LHCN-M2 (cell line): ENCODE results near the gene ABCA2. TPM values are rescaled to one million over a fixed set of nuclear protein-coding genes. Genes with fewer than 3 reads are reported as not detected.

ENCODE experiments used
- DNase-seq: peaks from one replicate; pipeline ENCODE4 v3.0.0-alpha.2; 2012; ENCODE audit warnings: low read depth
- total RNA-seq: library from RNA; depleted of rRNA; stranded (reverse); fragments of >200 nt; gene quantifications from 2 replicates; pipeline ENCODE4 v1.2.3, GENCODE V29; 2014; rRNA removed

ABCA2 gene
- total RNA-seq, 1 experiment from 2014 or later = 15.5 TPM

- no peak for DNase-seq
Observed at GRCh38 chr9:136963751-136964150, 64.3 kb downstream of the ABCA2 start.

DNA sequence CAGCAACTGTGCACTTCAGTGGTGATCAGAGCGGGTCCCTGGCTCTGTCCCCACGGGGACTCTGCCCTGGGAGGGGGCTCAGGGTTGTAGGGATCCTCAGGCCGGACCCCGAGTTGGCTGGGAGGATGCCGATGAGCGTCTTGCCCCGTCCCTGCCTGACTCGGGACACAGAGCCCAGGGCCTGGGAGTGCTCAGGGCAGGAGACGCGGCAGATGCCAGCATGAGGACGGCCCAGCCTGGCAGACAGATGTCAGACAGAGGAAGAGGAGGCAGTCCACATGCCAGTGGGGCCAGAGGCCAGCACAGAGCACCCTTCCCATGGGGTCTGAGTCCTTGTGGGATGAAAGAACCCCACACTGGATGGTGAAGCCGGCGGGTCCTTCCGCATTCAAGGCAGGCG, 64.7 kb downstream of the ABCA2 start:
- DNase-seq = no peak

GRCh38 chr9:136962701-136963248, 65.3 kb downstream of the ABCA2 start:
- no peak for DNase-seq

GRCh38 chr9:136962163-136962562, 65.9 kb downstream of the ABCA2 start:
- no peak for DNase-seq

GRCh38 chr9:136961279-136962065, 66.6 kb downstream of the ABCA2 start:
- no peak for DNase-seq

DNA sequence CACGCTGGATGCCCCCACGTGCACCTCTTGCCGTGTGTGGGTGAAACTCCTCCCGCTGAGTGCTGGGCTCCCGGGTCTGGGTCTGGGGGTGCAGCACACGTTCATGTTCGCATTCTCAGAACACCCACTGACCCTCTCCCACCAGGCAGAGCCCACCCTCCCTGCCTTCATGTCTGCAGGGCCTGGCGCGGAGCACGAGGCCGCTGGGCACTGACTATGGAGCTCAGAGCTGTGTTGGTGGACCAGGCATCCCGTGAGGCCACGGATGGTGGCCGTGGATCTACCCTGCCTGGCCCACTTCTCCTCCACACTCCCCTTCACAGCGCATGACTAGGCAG, 67.1 kb downstream of the ABCA2 start:
- no peak for DNase-seq

- DNase-seq = no peak
Observed at GRCh38 chr9:136960212-136960937, 67.7 kb downstream of the ABCA2 start.

GRCh38 chr9:136958898-136959850, 68.9 kb downstream of the ABCA2 start:
- no peak for DNase-seq

DNA sequence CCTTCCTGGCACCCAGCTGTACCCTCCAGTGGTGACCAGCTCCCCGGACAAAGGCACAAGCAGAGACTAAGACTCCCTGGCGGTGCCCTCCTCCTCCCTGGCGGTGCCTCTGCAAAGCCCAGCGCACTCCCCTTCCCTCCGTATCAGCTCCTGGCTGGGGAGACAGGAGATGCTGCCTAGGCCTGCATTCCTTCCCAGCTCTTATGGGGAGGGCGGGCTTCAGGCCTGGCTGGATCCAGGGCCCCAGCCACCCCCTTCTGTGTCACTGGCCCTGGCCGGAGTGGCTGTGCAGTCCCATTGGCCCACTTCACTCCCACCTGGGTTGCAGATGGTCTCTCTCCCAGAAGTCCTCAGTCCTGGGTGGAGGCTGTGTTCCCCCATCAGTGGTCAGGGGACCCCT, 69.6 kb downstream of the ABCA2 start:
- no peak for DNase-seq

DNA sequence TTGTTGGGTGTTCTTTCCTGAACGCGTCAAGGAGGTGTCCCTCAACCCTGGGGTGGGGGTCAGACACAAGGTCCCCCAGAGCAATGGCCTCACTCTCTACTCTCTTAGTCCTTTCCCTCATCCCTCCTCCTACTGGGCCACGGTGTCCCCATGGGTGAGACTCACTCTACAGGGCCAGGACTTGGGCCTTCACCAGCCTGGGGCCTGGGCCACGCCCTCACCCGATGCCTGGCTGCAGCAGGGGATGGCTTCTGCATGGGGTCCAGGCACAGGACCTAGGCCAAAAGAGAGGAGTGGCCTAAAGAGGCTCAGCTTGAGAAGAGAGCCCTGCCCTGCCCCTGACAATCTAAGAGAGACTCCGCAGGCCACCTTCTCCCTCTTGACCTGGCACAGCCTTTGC, 70.1 kb downstream of the ABCA2 start:
- DNase-seq = no peak

DNA sequence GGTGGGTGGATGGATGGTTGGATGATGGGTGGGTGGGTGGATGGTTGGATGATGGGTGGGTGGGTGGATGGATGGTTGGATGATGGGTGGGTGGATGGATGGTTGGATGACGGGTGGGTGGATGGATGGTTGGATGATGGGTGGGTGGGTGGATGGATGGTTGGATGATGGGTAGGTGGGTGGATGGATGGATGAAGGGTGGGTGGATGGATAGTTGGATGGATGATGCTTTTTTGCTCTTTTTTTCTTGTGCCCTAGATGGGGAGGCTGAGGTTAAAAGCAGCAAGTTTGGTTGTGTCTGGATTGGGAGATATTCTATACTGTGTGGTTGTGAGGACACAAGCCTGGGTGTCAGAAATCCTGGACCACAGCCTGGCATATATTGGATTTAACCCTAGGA, 70.6 kb downstream of the ABCA2 start:
- no peak for DNase-seq

Other genes starting within 250 kb of the ABCA2 start
- 61.2 and 76.3 TPM in 2 replicates for gene TMEM141, start 236.9 kb downstream of the ABCA2 start, total RNA-seq
- 1.4 TPM in 1 of 2 replicates, not detected in the other for gene CCDC183, start 231.9 kb downstream of the ABCA2 start, total RNA-seq
- gene RABL6, start 220.3 kb downstream of the ABCA2 start, total RNA-seq = 83.4 and 91.3 TPM in 2 replicates
- gene AJM1, start 185.8 kb downstream of the ABCA2 start, total RNA-seq = 3.1 and 3.6 TPM in 2 replicates
- 109 and 122 TPM in 2 replicates for gene PHPT1, start 178.8 kb downstream of the ABCA2 start, total RNA-seq
- 3.8 and 7.2 TPM in 2 replicates for gene MAMDC4, start 175.9 kb downstream of the ABCA2 start, total RNA-seq
- gene EDF1, start 161.9 kb downstream of the ABCA2 start, total RNA-seq = 335 and 349 TPM in 2 replicates
- 11.7 and 12.6 TPM in 2 replicates for gene TRAF2, start 141.7 kb downstream of the ABCA2 start, total RNA-seq
- 205 and 264 TPM in 2 replicates for gene FBXW5, start 83.5 kb downstream of the ABCA2 start, total RNA-seq
- not detected in 2 replicates for gene C8G, start 83.0 kb downstream of the ABCA2 start, total RNA-seq
- not detected in 2 replicates for gene LCN12, start 76.0 kb downstream of the ABCA2 start, total RNA-seq
- 2.0 TPM in 1 of 2 replicates, not detected in the other for gene PTGDS, start 50.7 kb downstream of the ABCA2 start, total RNA-seq
- 0.11 TPM in 1 of 2 replicates, not detected in the other for gene LCNL1, start 45.2 kb downstream of the ABCA2 start, total RNA-seq
- 53.2 and 67.3 TPM in 2 replicates for gene PAXX, start 35.8 kb downstream of the ABCA2 start, total RNA-seq
- gene CLIC3, start 31.7 kb downstream of the ABCA2 start, total RNA-seq = 0.52 TPM in 1 of 2 replicates, not detected in the other
- gene FUT7, start 3.9 kb upstream of the ABCA2 start, total RNA-seq = not detected in 2 replicates
- 5.3 and 5.5 TPM in 2 replicates for gene NPDC1, start 17.9 kb upstream of the ABCA2 start, total RNA-seq
- gene ENTPD2, start 25.8 kb upstream of the ABCA2 start, total RNA-seq = not detected in 2 replicates
- 16.1 and 17.7 TPM in 2 replicates for gene SAPCD2, start 42.3 kb upstream of the ABCA2 start, total RNA-seq
- 13.6 and 17.6 TPM in 2 replicates for gene UAP1L1, start 49.3 kb upstream of the ABCA2 start, total RNA-seq
- gene MAN1B1, start 58.7 kb upstream of the ABCA2 start, total RNA-seq = 78.4 and 92.8 TPM in 2 replicates
- 81.8 and 91.5 TPM in 2 replicates for gene DPP7, start 86.5 kb upstream of the ABCA2 start, total RNA-seq
- 0.29 TPM in 1 of 2 replicates, not detected in the other for gene GRIN1, start 110.9 kb upstream of the ABCA2 start, total RNA-seq
- not detected in 2 replicates for gene LRRC26, start 141.8 kb upstream of the ABCA2 start, total RNA-seq
- 0.45 TPM in 1 of 2 replicates, not detected in the other for gene TMEM210, start 143.8 kb upstream of the ABCA2 start, total RNA-seq
- 21.9 and 24.4 TPM in 2 replicates for gene ANAPC2, start 160.3 kb upstream of the ABCA2 start, total RNA-seq
- 108 and 115 TPM in 2 replicates for gene SSNA1, start 160.4 kb upstream of the ABCA2 start, total RNA-seq
- 6.3 and 10.7 TPM in 2 replicates for gene TPRN, start 172.5 kb upstream of the ABCA2 start, total RNA-seq
- 45.7 and 50.1 TPM in 2 replicates for gene TMEM203, start 177.4 kb upstream of the ABCA2 start, total RNA-seq
- 15.4 and 16.9 TPM in 2 replicates for gene NDOR1, start 177.5 kb upstream of the ABCA2 start, total RNA-seq
- gene RNF208, start 194.0 kb upstream of the ABCA2 start, total RNA-seq = 0.26 TPM in 1 of 2 replicates, not detected in the other
- gene CYSRT1, start 196.9 kb upstream of the ABCA2 start, total RNA-seq = 4.1 and 4.4 TPM in 2 replicates
- 0.06 and 0.23 TPM in 2 replicates for gene RNF224, start 199.3 kb upstream of the ABCA2 start, total RNA-seq
- 0.06 TPM in 1 of 2 replicates, not detected in the other for gene SLC34A3, start 202.7 kb upstream of the ABCA2 start, total RNA-seq
- 517 and 586 TPM in 2 replicates for gene TUBB4B, start 213.1 kb upstream of the ABCA2 start, total RNA-seq
- not detected in 2 replicates for gene STPG3, start 223.0 kb upstream of the ABCA2 start, total RNA-seq
- 60.7 and 61.8 TPM in 2 replicates for gene NELFB, start 227.1 kb upstream of the ABCA2 start, total RNA-seq
- 2.6 and 2.8 TPM in 2 replicates for gene TOR4A, start 249.5 kb upstream of the ABCA2 start, total RNA-seq